ENCODE measurements around the gene MORN3.
"Not testable (repeated sequence)": the region's sequence is repeated elsewhere in the genome, so short reads cannot be mapped to it uniquely, and the experiment has no call there.

MORN3 gene

GRCh38 chr12:121638298-121639202 is 30.9 kb downstream of the MORN3 start:
- no peak for DNase-seq (ENCODE audit: low spot score)

GRCh38 chr12:121637231-121637914 is 32.1 kb downstream of the MORN3 start:
- no peak for DNase-seq (ENCODE audit: low spot score)

GRCh38 chr12:121634836-121635235 is 34.6 kb downstream of the MORN3 start:
- DNase-seq (ENCODE audit: low spot score): no peak

GRCh38 chr12:121633833-121634196 is 35.6 kb downstream of the MORN3 start:
- not testable (repeated sequence) for DNase-seq (ENCODE audit: low spot score)

GRCh38 chr12:121632069-121632970 is 37.1 kb downstream of the MORN3 start:
- no peak for DNase-seq (ENCODE audit: low spot score)

- DNase-seq (ENCODE audit: low spot score): no peak
These were observed 38.6 kb downstream of the MORN3 start for GRCh38 chr12:121630791-121631355.

GRCh38 chr12:121628536-121628935 is 40.9 kb downstream of the MORN3 start:
- no peak for DNase-seq (ENCODE audit: low spot score)

- DNase-seq (ENCODE audit: low spot score): no peak
These were observed 41.4 kb downstream of the MORN3 start for GRCh38 chr12:121628037-121628436.

GRCh38 chr12:121626853-121627640 is 42.4 kb downstream of the MORN3 start:
- DNase-seq (ENCODE audit: low spot score): peak; percentile 45

- DNase-seq (ENCODE audit: low spot score): peak; percentile 92
These were observed 43.2 kb downstream of the MORN3 start, which contains the start of gene ORAI1 for GRCh38 chr12:121626087-121626852. Gene ORAI1, plus strand, starts transcription at chr12:121626530.

GRCh38 chr12:121620333-121620891 is 49.0 kb downstream of the MORN3 start:
- no peak for DNase-seq (ENCODE audit: low spot score)

- DNase-seq (ENCODE audit: low spot score): no peak
These were observed 50.7 kb downstream of the MORN3 start for GRCh38 chr12:121618659-121619233.

- DNase-seq (ENCODE audit: low spot score): no peak
These were observed 54.5 kb downstream of the MORN3 start for GRCh38 chr12:121614872-121615467.

- DNase-seq (ENCODE audit: low spot score): no peak
These were observed 56.0 kb downstream of the MORN3 start for GRCh38 chr12:121613462-121613861.

GRCh38 chr12:121611306-121611705 is 58.1 kb downstream of the MORN3 start:
- DNase-seq (ENCODE audit: low spot score): no peak

- no peak for DNase-seq (ENCODE audit: low spot score)
These were observed 59.0 kb downstream of the MORN3 start for GRCh38 chr12:121610239-121611149.

GRCh38 chr12:121608301-121608700 is 61.2 kb downstream of the MORN3 start:
- DNase-seq (ENCODE audit: low spot score): no peak

GRCh38 chr12:121603581-121603980 is 65.9 kb downstream of the MORN3 start:
- no peak for DNase-seq (ENCODE audit: low spot score)
